DND-41 (cell line): ENCODE results near the gene THYN1.

Experiments used
- ATAC-seq: fragments of 200-7000 bp; cut with Tn5 transposase; 3 replicates; pipeline ENCODE4 v1.9.1; 2021; ENCODE audit warnings: low read depth; ENCODE audit not compliant: insufficient read depth
- DNase-seq: peaks from one replicate; pipeline ENCODE4 v3.0.0-alpha.2; 2020
- H2AFZ ChIP-seq: 2 replicates; pipeline ENCODE4 v1.6.0; 2012; ENCODE audit warnings: low read depth, low read length
- H3K27ac ChIP-seq: 2 replicates; pipeline ENCODE4 v1.5.1; 2012; ENCODE audit warnings: low read length, inconsistent platforms
- H3K27me3 ChIP-seq: fragments of 200-600 bp; sonication (generic); 2 replicates; pipeline ENCODE4 v1.6.0; 2012; ENCODE audit warnings: low read length, mild to moderate bottlenecking, inconsistent platforms; ENCODE audit not compliant: insufficient read depth, poor library complexity
- H3K36me3 ChIP-seq: 2 replicates; pipeline ENCODE4 v1.5.1; 2012; ENCODE audit warnings: low read length, inconsistent platforms; ENCODE audit not compliant: insufficient read depth
- H3K4me1 ChIP-seq: 2 replicates; pipeline ENCODE4 v1.5.1; 2012; ENCODE audit warnings: mild to moderate bottlenecking, low read length; ENCODE audit not compliant: insufficient read depth
- H3K4me2 ChIP-seq: 2 replicates; pipeline ENCODE4 v1.6.0; 2012; ENCODE audit warnings: mild to moderate bottlenecking, moderate library complexity, low read length, inconsistent platforms; ENCODE audit not compliant: insufficient read depth
- H3K4me3 ChIP-seq, 2 experiments: fragments of 200-600 bp in 1 of 2; shearing (Covaris generic) in 1 of 2; 2 replicates each; pipeline ENCODE4 v1.5.1; 2012 to 2016; ENCODE audit warnings: inconsistent platforms in 2 of 2, low read length in 2 of 2, mild to moderate bottlenecking in 2 of 2, low read depth in 1 of 2, moderate library complexity in 1 of 2
- H3K79me2 ChIP-seq: 2 replicates; pipeline ENCODE4 v1.6.0; 2012; ENCODE audit warnings: low read length, inconsistent platforms; ENCODE audit not compliant: insufficient read depth
- H3K9ac ChIP-seq: 2 replicates; pipeline ENCODE4 v1.6.0; 2012; ENCODE audit warnings: low read depth, mild to moderate bottlenecking, inconsistent platforms, low read length, moderate library complexity
- H3K9me3 ChIP-seq: 2 replicates; pipeline ENCODE4 v1.5.1; 2012; ENCODE audit warnings: low read length, moderate library complexity, mild to moderate bottlenecking, inconsistent platforms; ENCODE audit not compliant: insufficient read depth, severe bottlenecking
- H4K20me1 ChIP-seq: 2 replicates; pipeline ENCODE4 v1.6.0; 2012; ENCODE audit warnings: low read length; ENCODE audit not compliant: insufficient read depth
- CTCF ChIP-seq: IDR thresholded peaks from 2 replicates; pipeline ENCODE4 v1.5.1; 2012; ENCODE audit warnings: borderline replicate concordance, low read length, moderate library complexity, mild to moderate bottlenecking; ENCODE audit not compliant: poor library complexity, severe bottlenecking; ENCODE audit errors: extremely low read depth
- EZH2 ChIP-seq: IDR thresholded peaks from 3 replicates; pipeline ENCODE4 v1.6.1; 2012; ENCODE audit warnings: borderline replicate concordance, low read depth, mild to moderate bottlenecking, moderate library complexity, low read length, inconsistent platforms; ENCODE audit not compliant: severe bottlenecking

The THYN1 gene

DNA sequence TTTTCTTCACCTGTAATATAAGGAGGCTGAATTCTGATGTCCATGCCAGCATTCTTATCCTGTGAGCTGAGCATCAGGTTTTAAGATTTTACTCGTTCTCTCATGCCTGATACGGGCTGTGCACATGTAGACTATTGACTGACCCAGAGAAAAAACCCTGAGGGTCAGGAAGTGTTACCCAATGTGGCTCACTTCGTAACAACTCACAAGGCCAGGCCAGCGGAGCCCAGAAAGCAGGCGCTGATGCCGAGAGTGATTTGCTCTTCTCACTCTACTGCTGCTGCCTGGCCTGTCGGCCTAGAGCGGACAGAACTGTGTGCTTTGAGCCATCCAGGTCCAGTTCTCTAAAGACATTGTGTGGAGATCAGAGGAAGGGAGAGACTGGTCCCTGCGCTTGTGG, 10.8 kb downstream of the THYN1 start:
- TF ChIP-seq EZH2 (no peak), CTCF (no peak)
- H3K36me3 ChIP-seq: peaks cover 94% of the 10 kb centered on the region
- no peak for ATAC-seq

DNA sequence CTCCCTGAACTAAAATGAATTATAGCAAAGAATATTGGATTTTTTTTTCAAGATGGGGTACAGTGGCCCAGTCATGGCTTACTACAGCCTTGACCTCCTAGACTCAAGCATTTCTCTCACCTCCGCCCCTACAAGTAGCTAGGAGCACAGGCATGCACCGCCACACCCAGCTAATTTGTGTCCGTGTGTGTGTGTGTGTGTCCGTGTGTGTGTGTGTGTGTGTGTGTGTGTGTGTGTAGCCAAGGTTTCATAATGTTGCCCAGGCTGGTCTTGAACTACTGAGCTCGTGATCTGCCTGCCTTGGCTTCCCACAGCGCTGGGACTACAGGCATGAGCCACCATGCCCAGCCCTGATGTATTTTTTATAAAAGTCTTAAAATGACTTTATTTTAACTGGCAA, 12.6 kb downstream of the THYN1 start:
- TF ChIP-seq EZH2: no peak
- TF ChIP-seq CTCF: no peak
- H3K9me3 ChIP-seq: no peaks in the 10 kb centered on the region
- H3K9ac ChIP-seq: no peak overlapping the region
- no peaks in the 10 kb centered on the region for H3K27me3 ChIP-seq
- H2AFZ ChIP-seq: no peak overlapping the region
- peaks cover 93% of the 10 kb centered on the region for H3K36me3 ChIP-seq
- no peak overlapping the region for H3K4me3 ChIP-seq
- no peak for DNase-seq
- no peaks in the 10 kb centered on the region for H3K4me1 ChIP-seq
- H4K20me1 ChIP-seq: peaks cover 6% of the 10 kb centered on the region; the same call in 1 of the 2 replicates
- no peak for ATAC-seq
- peaks cover 4% of the 10 kb centered on the region for H3K79me2 ChIP-seq
- H3K27ac ChIP-seq: no peak overlapping the region
- H3K4me2 ChIP-seq: no peak overlapping the region

More for the DNA sequence above, 10.8 kb downstream of the THYN1 start:
- no peak overlapping the region for H3K27ac ChIP-seq
- no peak for DNase-seq
- H3K4me2 ChIP-seq: no peak overlapping the region
- H3K79me2 ChIP-seq: no peaks in the 10 kb centered on the region
- no peak overlapping the region for H3K9ac ChIP-seq
- H3K4me1 ChIP-seq: no peaks in the 10 kb centered on the region
- H3K4me3 ChIP-seq: no peak overlapping the region
- no peaks in the 10 kb centered on the region for H3K9me3 ChIP-seq
- 0 out of 2 replicates have a peak, but pooled peaks cover 2% of the 10 kb centered on the region for H4K20me1 ChIP-seq
- H2AFZ ChIP-seq: no peak overlapping the region
- H3K27me3 ChIP-seq: no peaks in the 10 kb centered on the region

DNA sequence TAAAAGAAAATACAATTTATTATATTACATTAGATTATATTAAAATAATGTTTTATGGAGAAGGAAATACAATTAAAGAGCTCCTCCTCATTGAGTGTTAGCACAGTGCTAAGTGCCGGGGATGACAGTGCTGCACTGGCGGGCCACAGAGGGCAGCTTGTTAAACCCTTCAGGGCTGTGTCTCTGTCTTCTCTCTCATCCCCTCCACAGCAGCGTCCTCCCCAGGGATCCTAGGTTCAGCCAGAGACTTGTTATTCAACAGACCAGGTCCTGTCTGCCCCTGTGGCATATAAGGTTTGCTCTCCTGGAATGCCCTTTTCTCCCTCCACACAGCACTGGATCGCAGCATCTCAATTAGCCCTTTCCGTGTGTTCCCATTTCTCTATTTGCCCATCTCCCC, 14.2 kb downstream of the THYN1 start:
- no peak overlapping the region for H3K4me3 ChIP-seq
- TF ChIP-seq CTCF (no peak), EZH2 (no peak)
- DNase-seq (no peak), ATAC-seq (no peak)
- no peak overlapping the region for H3K9ac ChIP-seq
- no peak overlapping the region for H3K27ac ChIP-seq
- no peaks in the 10 kb centered on the region for H3K4me1 ChIP-seq
- H3K79me2 ChIP-seq: peaks cover 20% of the 10 kb centered on the region
- H3K9me3 ChIP-seq: no peaks in the 10 kb centered on the region
- no peak overlapping the region for H3K4me2 ChIP-seq
- H3K27me3 ChIP-seq: no peaks in the 10 kb centered on the region
- H4K20me1 ChIP-seq: peaks cover 13% of the 10 kb centered on the region; the same call in 1 of the 2 replicates
- H3K36me3 ChIP-seq: peaks cover 91% of the 10 kb centered on the region
- H2AFZ ChIP-seq: no peak overlapping the region

GRCh38 chr11:134237557-134237922, 15.6 kb downstream of the THYN1 start:
- H3K9ac ChIP-seq: no peak overlapping the region
- peaks cover 25% of the 10 kb centered on the region for H4K20me1 ChIP-seq
- no peak overlapping the region for H3K27ac ChIP-seq
- DNase-seq (no peak), ATAC-seq (no peak)
- H3K27me3 ChIP-seq: no peaks in the 10 kb centered on the region
- H2AFZ ChIP-seq: no peak overlapping the region
- no peak overlapping the region for H3K4me2 ChIP-seq
- peaks cover 85% of the 10 kb centered on the region for H3K36me3 ChIP-seq
- no peak overlapping the region for H3K4me3 ChIP-seq
- 0 out of 2 replicates have a peak, but pooled peaks cover 1% of the 10 kb centered on the region for H3K4me1 ChIP-seq
- TF ChIP-seq EZH2 (no peak), CTCF (no peak)
- no peaks in the 10 kb centered on the region for H3K9me3 ChIP-seq
- H3K79me2 ChIP-seq: peaks cover 33% of the 10 kb centered on the region
